Smooth muscle cell (in vitro differentiated cells): ENCODE data around the gene PTPRO. TPM values are rescaled to one million over a fixed set of nuclear protein-coding genes. Genes with fewer than 3 reads are reported as not detected.

Experiments used
- DNase-seq: peaks from one replicate; lab custom pipeline; 2025; ENCODE audit not compliant: unreplicated experiment; lab: John Stamatoyannopoulos, UW
- H2AFZ ChIP-seq: fragments of 200-600 bp; sonication (generic); 2 replicates; pipeline ENCODE4 v1.6.0; 2016; ENCODE audit warnings: antibody characterized with exemption, low read depth, mild to moderate bottlenecking
- H3F3A ChIP-seq: fragments of 200-600 bp; sonication (generic); 2 replicates; pipeline ENCODE4 v1.6.0; 2017; ENCODE audit warnings: antibody characterized with exemption, low read depth
- H3K27ac ChIP-seq: fragments of 200-600 bp; sonication (generic); 2 replicates; pipeline ENCODE4 v1.5.1; 2016; ENCODE audit warnings: low read depth, mild to moderate bottlenecking
- H3K27me3 ChIP-seq: fragments of 200-600 bp; sonication (generic); 2 replicates; pipeline ENCODE4 v1.6.1; 2016; ENCODE audit warnings: low read depth, mild to moderate bottlenecking
- H3K36me3 ChIP-seq: fragments of 200-600 bp; sonication (generic); 2 replicates; pipeline ENCODE4 v1.5.1; 2016; ENCODE audit warnings: low read depth
- H3K4me1 ChIP-seq: fragments of 200-600 bp; sonication (generic); 2 replicates; pipeline ENCODE4 v1.5.1; 2016; ENCODE audit warnings: low read depth
- H3K4me2 ChIP-seq: fragments of 200-600 bp; sonication (generic); 2 replicates; pipeline ENCODE4 v1.6.0; 2016; ENCODE audit warnings: mild to moderate bottlenecking
- H3K4me3 ChIP-seq: fragments of 200-600 bp; sonication (generic); 2 replicates; pipeline ENCODE4 v1.5.1; 2016; ENCODE audit warnings: mild to moderate bottlenecking
- H3K79me2 ChIP-seq: fragments of 200-600 bp; sonication (generic); 2 replicates; pipeline ENCODE4 v1.6.0; 2016; ENCODE audit warnings: low read depth, mild to moderate bottlenecking
- H3K9ac ChIP-seq: fragments of 200-600 bp; sonication (generic); 2 replicates; pipeline ENCODE4 v1.6.0; 2016; ENCODE audit warnings: low read depth
- H3K9me3 ChIP-seq: fragments of 200-600 bp; sonication (generic); replicated peaks from 2 replicates; pipeline ENCODE4 v1.5.1; 2016; ENCODE audit warnings: low read depth
- H4K20me1 ChIP-seq: fragments of 200-600 bp; sonication (generic); 2 replicates; pipeline ENCODE4 v1.6.0; 2016; ENCODE audit warnings: low read depth
- WGBS: methylation state at CpG from one replicate; pipeline ENCODE4 v1.1.7; 2016; ENCODE audit warnings: low lambda C conversion rate; 5-methylcytosine and 5-hydroxymethylcytosine counted together
- polyA plus RNA-seq: library from polyadenylated mRNA; unstranded; fragments of >200 nt; fragmentation: Nextera tagmentation; extraction: Ambion mirVana; gene quantifications from 2 replicates; pipeline ENCODE4 v1.2.1, GENCODE V29; 2016
- total RNA-seq: library from RNA; depleted of rRNA; stranded (reverse); fragments of >200 nt; gene quantifications from 2 replicates; pipeline ENCODE4 v1.2.3, GENCODE V29; 2014
- TF ChIP-seq, protein P1 (sequence below): fragments of 200-600 bp; sonication (generic); IDR thresholded peaks from 2 replicates; pipeline ENCODE4 v1.5.1; 2017; ENCODE audit warnings: borderline replicate concordance, mild to moderate bottlenecking, antibody characterized with exemption; ENCODE audit not compliant: insufficient read depth, poor library complexity, severe bottlenecking

Gene PTPRO
- total and polyA plus RNA-seq, 2 experiments from 2014 or later, result not detected

DNA sequence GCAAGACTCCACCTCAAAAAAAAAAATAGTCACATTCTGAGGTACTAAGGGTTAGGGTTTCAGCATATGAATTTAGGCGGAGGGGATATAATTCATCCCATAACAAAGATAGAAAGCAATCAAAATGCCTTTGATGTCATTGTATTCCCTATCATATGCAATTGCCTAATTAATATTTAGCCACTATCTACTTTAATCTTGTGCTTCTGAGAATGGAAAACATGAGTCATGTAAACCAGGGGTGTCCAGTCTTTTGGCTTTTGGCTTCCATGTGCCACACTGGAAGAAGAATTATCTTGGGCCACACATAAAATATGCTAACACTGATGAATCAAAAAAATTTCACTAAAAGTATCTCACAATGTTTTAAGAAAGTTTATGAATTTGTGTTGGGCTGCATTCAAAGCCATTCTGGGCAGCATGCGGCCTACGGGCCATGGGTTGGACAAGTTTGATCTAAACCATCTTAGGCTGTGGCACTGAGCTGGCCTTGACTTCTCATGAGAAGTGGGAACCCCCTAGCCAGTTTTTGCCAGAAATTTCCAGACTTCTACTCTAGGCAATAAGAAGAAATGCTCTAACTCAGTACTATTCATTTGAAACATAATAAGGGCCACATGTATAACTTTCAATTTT, 219.8 kb downstream of the PTPRO start:
- Histone ChIP-seq H3K36me3 (no peaks in the 10 kb centered on the region), H4K20me1 (no peaks in the 10 kb centered on the region), H3K79me2 (no peaks in the 10 kb centered on the region), H3K27me3 (peaks cover 4% of the 10 kb centered on the region), H3K4me2 (no peak overlapping the region), H3K4me3 (no peak overlapping the region), H3K9me3 (no peaks in the 10 kb centered on the region), H3K27ac (no peak overlapping the region), H2AFZ (no peak overlapping the region), H3K9ac (no peak overlapping the region), H3F3A (peaks cover 11% of the 10 kb centered on the region), H3K4me1 (peaks cover 5% of the 10 kb centered on the region)
- 99% methylated on average over 3 of the region's 3 CpGs for WGBS
- no peak for DNase-seq
- TF ChIP-seq, protein P1, sequence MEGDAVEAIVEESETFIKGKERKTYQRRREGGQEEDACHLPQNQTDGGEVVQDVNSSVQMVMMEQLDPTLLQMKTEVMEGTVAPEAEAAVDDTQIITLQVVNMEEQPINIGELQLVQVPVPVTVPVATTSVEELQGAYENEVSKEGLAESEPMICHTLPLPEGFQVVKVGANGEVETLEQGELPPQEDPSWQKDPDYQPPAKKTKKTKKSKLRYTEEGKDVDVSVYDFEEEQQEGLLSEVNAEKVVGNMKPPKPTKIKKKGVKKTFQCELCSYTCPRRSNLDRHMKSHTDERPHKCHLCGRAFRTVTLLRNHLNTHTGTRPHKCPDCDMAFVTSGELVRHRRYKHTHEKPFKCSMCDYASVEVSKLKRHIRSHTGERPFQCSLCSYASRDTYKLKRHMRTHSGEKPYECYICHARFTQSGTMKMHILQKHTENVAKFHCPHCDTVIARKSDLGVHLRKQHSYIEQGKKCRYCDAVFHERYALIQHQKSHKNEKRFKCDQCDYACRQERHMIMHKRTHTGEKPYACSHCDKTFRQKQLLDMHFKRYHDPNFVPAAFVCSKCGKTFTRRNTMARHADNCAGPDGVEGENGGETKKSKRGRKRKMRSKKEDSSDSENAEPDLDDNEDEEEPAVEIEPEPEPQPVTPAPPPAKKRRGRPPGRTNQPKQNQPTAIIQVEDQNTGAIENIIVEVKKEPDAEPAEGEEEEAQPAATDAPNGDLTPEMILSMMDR, result no peak

- TF ChIP-seq, protein P1, result no peak
- 89% methylated on average over 3 of the region's 3 CpGs for WGBS
- no peaks in the 10 kb centered on the region for H3K79me2 ChIP-seq
These were observed 221.0 kb downstream of the PTPRO start for GRCh38 chr12:15543347-15543746.

DNA sequence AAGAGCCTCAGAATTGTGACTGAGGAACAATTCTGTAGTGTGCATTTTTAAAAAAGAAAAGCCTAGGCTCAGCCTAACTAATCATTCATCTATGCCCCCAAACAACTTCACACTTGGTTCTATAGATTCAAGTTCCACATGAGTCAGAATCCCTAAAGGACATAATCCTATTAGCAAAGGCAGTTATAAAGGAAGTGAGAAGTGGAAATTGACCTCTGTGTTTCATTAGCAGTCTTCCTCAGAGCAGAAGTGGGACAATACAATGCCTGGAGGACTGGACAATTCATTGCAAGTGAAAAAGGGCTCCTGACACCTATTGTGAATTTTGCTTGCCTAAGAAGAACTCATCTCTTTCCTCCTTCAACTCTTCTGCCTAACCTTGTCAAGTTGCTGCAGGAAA, 222.3 kb downstream of the PTPRO start:
- H3K27ac ChIP-seq, result no peak overlapping the region
- no peaks in the 10 kb centered on the region for H4K20me1 ChIP-seq
- TF ChIP-seq, protein P1, result no peak
- H3K4me3 ChIP-seq, result no peak overlapping the region
- H2AFZ ChIP-seq, result no peak overlapping the region
- no peak overlapping the region for H3K9ac ChIP-seq
- peaks cover 5% of the 10 kb centered on the region for H3K4me1 ChIP-seq
- H3K9me3 ChIP-seq, result no peaks in the 10 kb centered on the region
- peaks cover 11% of the 10 kb centered on the region for H3F3A ChIP-seq
- H3K4me2 ChIP-seq, result no peak overlapping the region
- no peaks in the 10 kb centered on the region for H3K36me3 ChIP-seq
- DNase-seq, result no peak
- H3K79me2 ChIP-seq, result no peaks in the 10 kb centered on the region
- H3K27me3 ChIP-seq, result peaks cover 4% of the 10 kb centered on the region

More at GRCh38 chr12:15543347-15543746, 221.0 kb downstream of the PTPRO start:
- no peak overlapping the region for H3K27ac ChIP-seq
- H3K4me1 ChIP-seq, result peaks cover 5% of the 10 kb centered on the region
- no peak overlapping the region for H3K4me2 ChIP-seq
- no peak overlapping the region for H3K4me3 ChIP-seq
- no peak overlapping the region for H3K9ac ChIP-seq
- no peaks in the 10 kb centered on the region for H4K20me1 ChIP-seq
- H3F3A ChIP-seq, result peaks cover 11% of the 10 kb centered on the region
- no peaks in the 10 kb centered on the region for H3K9me3 ChIP-seq
- H3K36me3 ChIP-seq, result no peaks in the 10 kb centered on the region
- H3K27me3 ChIP-seq, result peaks cover 4% of the 10 kb centered on the region
- no peak for DNase-seq
- no peak overlapping the region for H2AFZ ChIP-seq

DNA sequence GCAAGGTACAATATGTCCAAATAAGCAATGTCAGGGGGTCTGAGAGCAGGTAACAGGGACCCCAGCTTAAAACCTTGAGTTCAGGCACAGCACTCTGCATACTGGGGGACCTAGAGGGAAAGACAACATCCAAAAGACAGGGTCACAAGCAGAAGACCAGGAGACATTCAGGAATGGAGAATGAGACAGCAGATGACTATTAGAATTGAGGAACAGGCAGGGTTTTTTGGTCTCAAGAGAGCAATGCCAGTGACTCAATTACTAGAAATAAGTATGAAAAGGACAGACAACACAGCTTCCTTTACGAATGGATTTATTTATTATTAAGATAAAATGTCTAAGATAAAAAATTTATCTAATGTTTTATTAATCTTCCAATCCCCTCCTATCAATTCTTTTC, 223.0 kb downstream of the PTPRO start:
- Histone ChIP-seq H3K27ac (no peak overlapping the region), H3K4me3 (no peak overlapping the region), H3K9ac (no peak overlapping the region), H3K79me2 (no peaks in the 10 kb centered on the region), H3F3A (peaks cover 8% of the 10 kb centered on the region), H3K9me3 (no peaks in the 10 kb centered on the region), H3K36me3 (no peaks in the 10 kb centered on the region), H4K20me1 (no peaks in the 10 kb centered on the region), H3K4me2 (no peak overlapping the region), H3K4me1 (peaks cover 5% of the 10 kb centered on the region), H2AFZ (no peak overlapping the region), H3K27me3 (peaks cover 4% of the 10 kb centered on the region)
- TF ChIP-seq, protein P1, result no peak
- WGBS, result 96% methylated on average over 1 of the region's 1 CpG
- no peak for DNase-seq
